Measurements from ENCODE around the gene ADCY1.
"Not testable (repeated sequence)": the region's sequence is repeated elsewhere in the genome, so short reads cannot be mapped to it uniquely, and the experiment has no call there.

ADCY1 gene

DNA sequence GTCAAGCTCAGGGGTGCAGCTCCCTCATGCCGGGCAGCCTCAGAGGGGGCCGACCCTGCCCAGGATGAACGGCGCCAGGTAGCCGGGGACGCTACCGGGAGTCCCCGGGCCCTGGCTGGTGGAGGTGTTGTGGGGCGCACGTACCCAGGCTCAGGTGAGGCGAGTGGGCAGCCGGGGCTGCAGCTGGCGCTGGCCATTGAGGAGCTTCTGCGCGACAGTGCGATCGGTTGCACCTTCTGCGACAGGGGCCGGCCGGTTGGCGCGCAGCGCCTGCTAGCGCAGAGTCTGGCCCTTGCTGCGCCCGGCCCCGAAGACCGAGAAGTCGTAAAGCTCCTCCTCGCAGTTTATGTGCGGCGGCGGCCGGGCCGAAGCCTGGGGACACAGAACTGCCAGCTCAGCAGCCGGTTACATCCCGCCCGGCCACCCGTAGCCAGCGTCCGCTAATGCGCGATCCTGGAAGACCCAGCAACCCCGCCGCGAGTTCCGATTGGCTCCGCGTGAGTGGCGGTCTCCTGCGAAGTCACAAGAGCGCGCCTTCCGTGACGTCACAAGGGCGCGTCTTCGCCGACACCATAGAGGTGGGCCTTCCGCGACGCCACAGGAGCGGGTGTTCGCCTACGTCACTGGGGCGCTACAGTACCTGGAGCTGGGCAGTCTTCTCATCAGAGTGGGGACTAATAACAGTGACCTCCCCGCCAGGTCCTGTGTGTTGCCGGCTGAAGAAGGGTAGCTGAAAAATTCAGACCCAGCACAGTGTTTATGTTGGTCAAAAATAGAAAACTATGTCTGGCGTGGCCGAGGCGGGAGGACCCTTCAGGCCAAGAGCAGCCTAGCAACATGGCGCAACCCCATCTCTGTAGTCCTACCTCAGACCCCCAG lies 194.6 kb downstream of the ADCY1 start:
- peak; percentile 71 to 86 for DNase-seq

GRCh38 chr7:45769626-45770025 lies 195.5 kb downstream of the ADCY1 start:
- not testable (repeated sequence) for DNase-seq

All from cerebellar nuclear complex (tissue), 1 donor.